ENCODE results near the gene CD3E.

CD3E gene

DNA sequence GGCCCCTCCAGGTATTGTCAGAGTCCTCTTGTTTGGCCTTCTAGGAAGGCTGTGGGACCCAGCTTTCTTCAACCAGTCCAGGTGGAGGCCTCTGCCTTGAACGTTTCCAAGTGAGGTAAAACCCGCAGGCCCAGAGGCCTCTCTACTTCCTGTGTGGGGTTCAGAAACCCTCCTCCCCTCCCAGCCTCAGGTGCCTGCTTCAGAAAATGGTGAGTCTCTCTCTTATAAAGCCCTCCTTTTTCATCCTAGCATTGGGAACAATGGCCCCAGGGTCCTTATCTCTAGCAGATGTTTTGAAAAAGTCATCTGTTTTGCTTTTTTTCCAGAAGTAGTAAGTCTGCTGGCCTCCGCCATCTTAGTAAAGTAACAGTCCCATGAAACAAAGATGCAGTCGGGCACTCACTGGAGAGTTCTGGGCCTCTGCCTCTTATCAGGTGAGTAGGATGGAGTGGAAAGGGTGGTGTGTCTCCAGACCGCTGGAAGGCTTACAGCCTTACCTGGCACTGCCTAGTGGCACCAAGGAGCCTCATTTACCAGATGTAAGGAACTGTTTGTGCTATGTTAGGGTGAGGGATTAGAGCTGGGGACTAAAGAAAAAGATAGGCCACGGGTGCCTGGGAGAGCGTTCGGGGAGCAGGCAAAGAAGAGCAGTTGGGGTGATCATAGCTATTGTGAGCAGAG, at the start of gene CD3E:
TSS of gene CD3E (plus strand) at position 163 of the 681 bp plus-strand sequence. CDS start at position 386, 223 bp downstream.
- DNase-seq (peak; percentile 68), ATAC-seq (peak; percentile 74)
- Mint-ChIP-seq H3K4me3 (peak within 1 kb of the TSS; percentile 97), H3K27ac (peak within 1 kb of the TSS; percentile 98), H3K9me3 (no peaks in the 10 kb centered on the region), H3K36me3 (ENCODE audit: low read depth) (peaks cover 48% of the 10 kb centered on the region), H3K4me1 (peaks cover 77% of the 10 kb centered on the region), H3K27me3 (no peaks in the 10 kb centered on the region)

- peaks cover 64% of the 10 kb centered on the region for H3K36me3 Mint-ChIP-seq (ENCODE audit: low read depth)
- no peak overlapping the region for H3K4me3 Mint-ChIP-seq
- H3K27ac Mint-ChIP-seq = no peak overlapping the region
- peaks cover 4% of the 10 kb centered on the region for H3K9me3 Mint-ChIP-seq
- peak; percentile 41 for ATAC-seq
- H3K27me3 Mint-ChIP-seq = no peaks in the 10 kb centered on the region
- peaks cover 46% of the 10 kb centered on the region for H3K4me1 Mint-ChIP-seq
- DNase-seq = no peak
Measured at GRCh38 chr11:118258410-118258809, 46.1 kb upstream of the CD3E start.

DNA sequence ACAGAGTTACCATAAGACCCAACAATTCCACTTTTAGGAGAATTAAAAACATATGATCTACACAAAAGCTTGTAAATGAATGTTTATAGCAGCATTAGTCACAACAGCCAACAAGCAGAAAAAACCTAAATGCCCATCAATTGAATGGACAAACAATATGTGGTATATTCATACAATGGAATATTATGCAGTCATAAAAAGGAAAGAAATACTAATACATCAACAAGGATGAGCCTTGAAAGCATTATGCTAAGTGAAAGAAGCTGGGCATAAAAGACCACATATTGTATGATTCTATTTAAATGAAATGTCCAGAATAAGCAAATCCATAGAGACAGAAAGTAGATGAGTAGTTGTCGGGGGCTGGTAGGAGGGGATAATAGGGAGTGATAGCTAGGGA, 45.4 kb upstream of the CD3E start:
- Mint-ChIP-seq H3K9me3 (peaks cover 4% of the 10 kb centered on the region), H3K4me1 (peaks cover 51% of the 10 kb centered on the region), H3K27me3 (no peaks in the 10 kb centered on the region), H3K4me3 (no peak overlapping the region), H3K36me3 (ENCODE audit: low read depth) (peaks cover 65% of the 10 kb centered on the region), H3K27ac (peak overlapping the region; percentile 10)
- DNase-seq (no peak), ATAC-seq (no peak)

DNA sequence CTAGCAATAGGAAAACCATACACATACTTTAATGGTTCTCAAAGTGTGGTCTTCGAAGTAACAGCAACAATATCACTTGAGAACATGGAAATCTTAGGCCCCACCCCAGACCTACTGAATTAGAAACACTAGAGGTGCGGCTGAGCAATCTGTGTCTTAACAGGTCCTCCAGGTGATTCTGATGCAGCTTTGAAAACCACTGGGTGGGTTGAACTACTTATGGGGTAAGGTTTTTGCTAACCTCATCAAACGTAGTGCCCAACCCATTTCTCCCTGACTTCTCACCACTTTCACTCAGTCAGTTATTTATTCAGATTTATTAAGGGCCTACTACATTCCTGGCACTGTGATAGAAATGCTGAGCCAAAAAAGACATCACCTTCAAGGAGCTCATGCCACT, 44.2 kb upstream of the CD3E start:
- Mint-ChIP-seq H3K4me3 (no peak overlapping the region), H3K4me1 (peaks cover 53% of the 10 kb centered on the region), H3K36me3 (ENCODE audit: low read depth) (peaks cover 58% of the 10 kb centered on the region), H3K27me3 (peaks cover 4% of the 10 kb centered on the region), H3K9me3 (peaks cover 4% of the 10 kb centered on the region), H3K27ac (peak overlapping the region; percentile 41)
- ATAC-seq (peak; percentile 24), DNase-seq (no peak)

- ATAC-seq (no peak), DNase-seq (no peak)
- H3K4me3 Mint-ChIP-seq = peak overlapping the region; percentile 83
- peaks cover 4% of the 10 kb centered on the region for H3K9me3 Mint-ChIP-seq
- peak overlapping the region; percentile 80 for H3K27ac Mint-ChIP-seq
- peaks cover 53% of the 10 kb centered on the region for H3K4me1 Mint-ChIP-seq
- H3K27me3 Mint-ChIP-seq = peaks cover 4% of the 10 kb centered on the region
- peaks cover 46% of the 10 kb centered on the region for H3K36me3 Mint-ChIP-seq (ENCODE audit: low read depth)
Measured at GRCh38 chr11:118263112-118263511, 41.4 kb upstream of the CD3E start.

DNA sequence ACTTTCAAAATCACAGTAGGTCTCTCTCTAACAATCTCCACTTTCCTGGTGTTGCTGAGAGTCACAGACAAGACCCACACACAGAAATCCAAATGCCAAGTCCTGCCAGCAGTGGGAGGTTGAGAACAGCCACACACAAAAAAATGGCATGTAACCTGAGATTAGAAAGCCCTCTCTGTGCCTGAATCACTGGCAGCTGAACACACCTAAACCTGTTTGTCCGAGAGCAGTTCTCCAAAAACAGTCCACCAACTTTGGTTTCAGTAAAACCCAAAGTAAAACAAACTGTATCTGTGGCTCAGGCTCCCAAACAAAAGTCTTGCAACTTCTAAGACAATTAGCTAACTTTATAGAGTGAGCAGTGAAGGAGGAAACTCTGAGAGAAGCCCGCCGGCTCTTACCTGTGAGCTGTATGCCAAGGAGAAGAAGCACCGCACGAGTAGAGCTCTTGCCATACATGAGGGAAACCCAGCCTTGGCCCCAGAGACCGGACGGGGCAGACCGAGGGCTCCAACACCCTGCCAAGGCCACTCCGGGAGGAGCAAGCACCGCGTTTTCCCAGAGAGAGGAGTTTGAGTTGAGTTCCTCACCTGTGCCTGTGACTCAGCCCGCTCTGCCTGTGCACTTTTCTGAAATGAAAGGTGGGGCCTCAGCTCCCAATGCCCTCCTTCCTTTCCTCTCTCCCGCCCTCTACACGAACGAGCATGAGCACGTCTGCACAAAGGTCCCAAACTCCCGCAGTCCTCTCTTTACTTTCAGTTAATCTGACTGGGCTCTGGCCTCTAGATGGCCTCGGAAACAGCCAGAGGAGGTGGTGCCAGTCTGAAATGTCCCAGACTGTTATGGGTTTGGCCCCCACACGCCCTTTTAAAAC, 40.6 kb upstream of the CD3E start, which contains the start of gene MPZL2:
TSS of gene MPZL2 (minus strand) at position 603 of the 874 bp plus-strand sequence. CDS start at position 459, 144 bp downstream.
- peak within 1 kb of the TSS; percentile 83 for H3K4me3 Mint-ChIP-seq
- peak; percentile 82 for ATAC-seq
- H3K36me3 Mint-ChIP-seq (ENCODE audit: low read depth) = peaks cover 37% of the 10 kb centered on the region
- peak; percentile 49 for DNase-seq
- H3K9me3 Mint-ChIP-seq = peaks cover 4% of the 10 kb centered on the region
- H3K27me3 Mint-ChIP-seq = peaks cover 4% of the 10 kb centered on the region
- H3K4me1 Mint-ChIP-seq = peaks cover 53% of the 10 kb centered on the region
- peak within 1 kb of the TSS; percentile 80 for H3K27ac Mint-ChIP-seq

- H3K27ac Mint-ChIP-seq = peak overlapping the region; percentile 80
- ATAC-seq (no peak), DNase-seq (no peak)
- H3K9me3 Mint-ChIP-seq = no peaks in the 10 kb centered on the region
- peaks cover 4% of the 10 kb centered on the region for H3K27me3 Mint-ChIP-seq
- H3K4me3 Mint-ChIP-seq = peak overlapping the region; percentile 83
- H3K36me3 Mint-ChIP-seq (ENCODE audit: low read depth) = peaks cover 31% of the 10 kb centered on the region
- H3K4me1 Mint-ChIP-seq = peaks cover 48% of the 10 kb centered on the region
Measured at GRCh38 chr11:118264569-118265465, 39.7 kb upstream of the CD3E start.

DNA sequence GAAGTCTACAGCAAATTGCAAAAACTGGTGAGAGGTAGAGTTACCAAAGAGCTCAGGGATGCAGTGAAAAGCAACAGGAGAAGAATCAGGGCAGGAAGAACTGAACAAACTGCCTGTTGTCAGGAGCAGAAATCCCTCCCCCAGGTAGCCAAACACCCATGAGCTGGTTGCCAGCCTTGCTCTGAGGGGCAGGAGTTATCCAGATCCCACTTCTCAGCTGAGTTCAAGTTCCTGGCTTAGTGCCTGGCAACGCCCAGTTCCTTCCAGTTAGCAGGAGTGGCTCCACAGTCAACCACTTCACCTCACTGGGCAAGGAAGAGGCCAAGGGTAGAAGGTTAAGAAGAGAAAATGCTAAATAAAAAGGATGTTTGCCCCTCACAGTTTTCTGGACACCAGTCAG, 38.6 kb upstream of the CD3E start:
- ATAC-seq (no peak), DNase-seq (no peak)
- Mint-ChIP-seq H3K36me3 (ENCODE audit: low read depth) (peaks cover 21% of the 10 kb centered on the region), H3K27me3 (peaks cover 6% of the 10 kb centered on the region), H3K4me3 (no peak overlapping the region), H3K9me3 (no peaks in the 10 kb centered on the region), H3K27ac (no peak overlapping the region), H3K4me1 (peaks cover 36% of the 10 kb centered on the region)

DNA sequence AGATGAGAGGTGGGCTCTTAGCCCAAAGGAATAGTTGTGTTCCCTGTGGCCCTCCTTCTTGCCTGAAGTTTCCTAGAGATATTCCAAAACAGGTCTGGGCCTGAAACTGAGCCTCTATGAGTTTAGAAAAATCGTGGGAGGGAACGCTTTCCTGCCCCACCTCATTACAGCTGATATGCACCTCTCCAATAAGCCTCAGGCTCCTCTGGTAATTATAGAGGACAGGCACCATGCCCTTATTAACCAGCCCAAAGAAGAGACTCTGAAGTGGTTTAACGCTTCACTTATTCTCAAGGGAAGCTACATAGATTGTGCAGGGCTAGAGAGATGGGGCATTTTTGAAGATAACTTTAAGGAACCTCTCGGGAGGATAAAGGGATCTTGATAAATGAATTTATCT, 37.0 kb upstream of the CD3E start:
- H3K27ac Mint-ChIP-seq = no peak overlapping the region
- H3K36me3 Mint-ChIP-seq (ENCODE audit: low read depth) = peaks cover 8% of the 10 kb centered on the region
- H3K27me3 Mint-ChIP-seq = peaks cover 6% of the 10 kb centered on the region
- ATAC-seq (no peak), DNase-seq (no peak)
- peaks cover 22% of the 10 kb centered on the region for H3K4me1 Mint-ChIP-seq
- H3K9me3 Mint-ChIP-seq = no peaks in the 10 kb centered on the region
- H3K4me3 Mint-ChIP-seq = no peak overlapping the region

DNA sequence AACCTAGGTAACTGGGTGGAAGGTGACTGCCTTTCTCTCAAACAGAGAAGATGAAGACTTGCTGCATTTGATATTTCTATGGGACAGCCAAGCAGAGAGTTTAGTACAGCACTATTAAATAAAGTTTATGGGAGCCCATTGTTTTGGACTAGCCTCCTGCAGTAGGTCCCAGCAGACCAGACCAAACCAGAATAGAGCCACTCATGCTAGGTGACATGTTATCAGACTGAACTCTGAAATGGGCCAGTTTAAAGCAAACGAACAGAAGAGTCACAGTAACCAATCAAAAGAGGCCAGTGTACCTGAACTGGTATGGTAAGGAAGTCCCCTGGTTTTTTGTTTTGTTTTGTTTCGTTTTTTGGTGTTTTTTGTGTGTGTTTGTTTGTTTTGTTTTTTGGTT, 32.5 kb upstream of the CD3E start:
- H3K27ac Mint-ChIP-seq = no peak overlapping the region
- H3K9me3 Mint-ChIP-seq = no peaks in the 10 kb centered on the region
- peaks cover 2% of the 10 kb centered on the region for H3K27me3 Mint-ChIP-seq
- peaks cover 26% of the 10 kb centered on the region for H3K4me1 Mint-ChIP-seq
- DNase-seq (no peak), ATAC-seq (no peak)
- no peak overlapping the region for H3K4me3 Mint-ChIP-seq
- no peaks in the 10 kb centered on the region for H3K36me3 Mint-ChIP-seq (ENCODE audit: low read depth)

DNA sequence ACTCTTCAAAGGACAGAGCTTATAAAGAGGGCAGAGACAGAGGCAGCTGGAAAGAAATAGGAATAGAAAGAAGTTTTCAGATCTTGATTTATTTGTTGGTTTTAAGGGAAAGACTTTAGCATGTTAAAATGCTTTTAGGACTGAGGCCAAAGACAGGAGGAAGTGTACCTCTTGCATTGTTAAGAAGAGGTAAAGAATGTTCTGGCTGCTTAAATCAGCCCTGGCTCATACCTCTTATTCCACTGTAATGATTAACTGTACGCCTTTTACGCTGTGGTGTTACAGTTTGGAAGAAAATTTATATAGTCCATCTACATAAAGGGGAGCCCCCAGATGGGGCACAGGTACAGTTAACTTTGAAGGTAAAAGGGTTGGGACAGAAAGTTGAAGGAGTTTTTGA, 30.3 kb upstream of the CD3E start:
- Mint-ChIP-seq H3K4me1 (peaks cover 33% of the 10 kb centered on the region), H3K4me3 (no peak overlapping the region), H3K36me3 (ENCODE audit: low read depth) (no peaks in the 10 kb centered on the region), H3K27ac (no peak overlapping the region), H3K27me3 (peaks cover 2% of the 10 kb centered on the region), H3K9me3 (no peaks in the 10 kb centered on the region)
- DNase-seq = no peak
- ATAC-seq = no peak

GRCh38 chr11:118275176-118275575, 29.4 kb upstream of the CD3E start:
- DNase-seq (no peak), ATAC-seq (peak; percentile 47)
- Mint-ChIP-seq H3K4me3 (no peak overlapping the region), H3K9me3 (no peaks in the 10 kb centered on the region), H3K36me3 (ENCODE audit: low read depth) (no peaks in the 10 kb centered on the region), H3K4me1 (peaks cover 35% of the 10 kb centered on the region), H3K27ac (peak overlapping the region; percentile 9), H3K27me3 (no peaks in the 10 kb centered on the region)

DNA sequence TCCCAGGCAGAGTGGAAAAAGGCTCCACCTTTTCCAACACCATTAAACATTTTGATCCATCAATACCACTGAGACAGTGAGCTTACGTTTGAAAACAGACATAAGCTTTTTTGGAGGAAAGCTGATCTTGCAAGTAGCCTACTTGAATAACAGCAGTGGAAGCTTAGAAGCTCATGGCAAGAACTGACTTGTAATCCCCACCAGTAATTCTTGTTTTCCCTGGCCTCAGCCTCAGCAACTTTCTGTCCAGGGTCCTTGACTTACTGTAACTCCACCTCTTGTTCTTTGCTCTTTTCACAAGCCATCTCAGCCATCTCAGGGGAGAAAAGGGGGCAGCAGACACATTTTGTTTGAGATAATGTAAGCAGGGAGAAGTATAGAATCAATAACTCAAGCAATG, 28.1 kb upstream of the CD3E start:
- no peak overlapping the region for H3K4me3 Mint-ChIP-seq
- H3K36me3 Mint-ChIP-seq (ENCODE audit: low read depth) = no peaks in the 10 kb centered on the region
- H3K27me3 Mint-ChIP-seq = no peaks in the 10 kb centered on the region
- H3K4me1 Mint-ChIP-seq = peaks cover 42% of the 10 kb centered on the region
- no peak for DNase-seq
- H3K27ac Mint-ChIP-seq = peak overlapping the region; percentile 44
- ATAC-seq = no peak
- no peaks in the 10 kb centered on the region for H3K9me3 Mint-ChIP-seq

- DNase-seq (no peak), ATAC-seq (peak; percentile 86)
- peaks cover 47% of the 10 kb centered on the region for H3K4me1 Mint-ChIP-seq
- H3K4me3 Mint-ChIP-seq = no peak overlapping the region
- H3K9me3 Mint-ChIP-seq = no peaks in the 10 kb centered on the region
- H3K27me3 Mint-ChIP-seq = no peaks in the 10 kb centered on the region
- peak overlapping the region; percentile 44 for H3K27ac Mint-ChIP-seq
- no peaks in the 10 kb centered on the region for H3K36me3 Mint-ChIP-seq (ENCODE audit: low read depth)
Measured at GRCh38 chr11:118277312-118277711, 27.2 kb upstream of the CD3E start.
